Activated B cell treated with CpG ODN at 0.5 μM for 24 hours (primary cell): Measurements from ENCODE around the gene ARMS2. TPM values are rescaled to one million over a fixed set of nuclear protein-coding genes. Genes with fewer than 3 reads are reported as not detected.

Experiments
- ATAC-seq: fragments of 200-7000 bp; cut with Tn5 transposase; one replicate; pipeline ENCODE4 v1.10.0; 2021; ENCODE audit warnings: low read depth, mild to moderate bottlenecking, moderate library complexity
- CTCF ChIA-PET: fragments of 350-600 bp; sonication (Branson Sonifier 250); formaldehyde crosslinking; loops from one replicate; lab custom pipeline; 2021; ENCODE audit warnings: antibody characterized with exemption; lab: Charles Lee
- POLR2A ChIA-PET: fragments of 350-600 bp; sonication (Branson Sonifier 250); formaldehyde crosslinking; loops from one replicate; lab custom pipeline; 2021; ENCODE audit warnings: antibody characterized with exemption; lab: Charles Lee
- DNase-seq: peaks from one replicate; pipeline ENCODE4 v3.0.0; 2022
- H3K27ac Mint-ChIP-seq: one replicate; pipeline ENCODE4 v1.8.0; 2020; ENCODE audit warnings: mixed read lengths
- H3K27me3 Mint-ChIP-seq: one replicate; pipeline ENCODE4 v1.8.0; 2021; ENCODE audit warnings: mixed read lengths
- H3K36me3 Mint-ChIP-seq: one replicate; pipeline ENCODE4 v1.8.0; 2021; ENCODE audit warnings: low read depth, mixed read lengths
- H3K4me1 Mint-ChIP-seq: one replicate; pipeline ENCODE4 v1.8.0; 2021; ENCODE audit warnings: mixed read lengths
- H3K4me3 Mint-ChIP-seq: one replicate; pipeline ENCODE4 v1.8.0; 2020; ENCODE audit warnings: mild to moderate bottlenecking, mixed read lengths
- H3K9me3 Mint-ChIP-seq: one replicate; pipeline ENCODE4 v1.8.0; 2020; ENCODE audit warnings: mixed read lengths
- intact Hi-C: fragments of 100-400 bp; cut with micrococcal nuclease; formaldehyde crosslinking; loops from one replicate; pipeline ENCODE4 v1.15.1; 2024
- total RNA-seq: library from RNA; stranded (reverse); gene quantifications from 2 replicates; pipeline ENCODE4 v1.2.3, GENCODE V29; 2022
- TF ChIP-seq, protein P1 (sequence below): fragments of 200-600 bp; IDR thresholded peaks from one replicate; pipeline ENCODE4 v1.8.0; 2022; ENCODE audit warnings: antibody characterized with exemption, mild to moderate bottlenecking

ARMS2 gene
- total RNA-seq, 1 donor from 2014 or later = not detected

DNA sequence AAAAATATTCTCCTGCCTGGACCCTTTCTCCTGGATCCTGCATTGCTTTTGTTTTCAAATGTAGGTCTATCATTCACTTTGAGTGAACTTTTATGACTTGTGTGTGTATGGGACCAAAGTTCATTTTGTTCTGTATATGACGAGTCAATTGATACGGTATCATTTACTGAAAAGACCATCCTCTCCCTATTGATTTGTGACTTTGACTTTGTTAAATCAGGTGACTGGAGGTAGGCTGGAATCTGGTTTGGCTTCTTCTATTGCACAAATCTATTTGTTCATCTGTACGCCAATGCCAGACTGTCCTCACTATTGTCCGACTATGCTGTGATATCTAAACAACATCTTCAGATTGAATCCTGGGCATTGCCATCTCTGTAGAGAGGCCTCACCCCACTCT is 5.3 kb upstream of the ARMS2 start:
- intact Hi-C loops = no loop called here
- H3K9me3 Mint-ChIP-seq = no peaks in the 10 kb centered on the region
- no peaks in the 10 kb centered on the region for H3K4me1 Mint-ChIP-seq
- ChIA-PET CTCF (interaction anchor here (2.1 kb wide), 1 partner anchor 14 kb away, joined by 4 read pairs; no protein-coding TSS in a partner anchor), POLR2A (no interaction called here)
- DNase-seq = no peak
- TF ChIP-seq, protein P1, sequence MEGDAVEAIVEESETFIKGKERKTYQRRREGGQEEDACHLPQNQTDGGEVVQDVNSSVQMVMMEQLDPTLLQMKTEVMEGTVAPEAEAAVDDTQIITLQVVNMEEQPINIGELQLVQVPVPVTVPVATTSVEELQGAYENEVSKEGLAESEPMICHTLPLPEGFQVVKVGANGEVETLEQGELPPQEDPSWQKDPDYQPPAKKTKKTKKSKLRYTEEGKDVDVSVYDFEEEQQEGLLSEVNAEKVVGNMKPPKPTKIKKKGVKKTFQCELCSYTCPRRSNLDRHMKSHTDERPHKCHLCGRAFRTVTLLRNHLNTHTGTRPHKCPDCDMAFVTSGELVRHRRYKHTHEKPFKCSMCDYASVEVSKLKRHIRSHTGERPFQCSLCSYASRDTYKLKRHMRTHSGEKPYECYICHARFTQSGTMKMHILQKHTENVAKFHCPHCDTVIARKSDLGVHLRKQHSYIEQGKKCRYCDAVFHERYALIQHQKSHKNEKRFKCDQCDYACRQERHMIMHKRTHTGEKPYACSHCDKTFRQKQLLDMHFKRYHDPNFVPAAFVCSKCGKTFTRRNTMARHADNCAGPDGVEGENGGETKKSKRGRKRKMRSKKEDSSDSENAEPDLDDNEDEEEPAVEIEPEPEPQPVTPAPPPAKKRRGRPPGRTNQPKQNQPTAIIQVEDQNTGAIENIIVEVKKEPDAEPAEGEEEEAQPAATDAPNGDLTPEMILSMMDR = no peak
- H3K4me3 Mint-ChIP-seq = no peak overlapping the region
- H3K27me3 Mint-ChIP-seq = peaks cover 28% of the 10 kb centered on the region
- no peak for ATAC-seq
- no peaks in the 10 kb centered on the region for H3K36me3 Mint-ChIP-seq
- no peak overlapping the region for H3K27ac Mint-ChIP-seq

DNA sequence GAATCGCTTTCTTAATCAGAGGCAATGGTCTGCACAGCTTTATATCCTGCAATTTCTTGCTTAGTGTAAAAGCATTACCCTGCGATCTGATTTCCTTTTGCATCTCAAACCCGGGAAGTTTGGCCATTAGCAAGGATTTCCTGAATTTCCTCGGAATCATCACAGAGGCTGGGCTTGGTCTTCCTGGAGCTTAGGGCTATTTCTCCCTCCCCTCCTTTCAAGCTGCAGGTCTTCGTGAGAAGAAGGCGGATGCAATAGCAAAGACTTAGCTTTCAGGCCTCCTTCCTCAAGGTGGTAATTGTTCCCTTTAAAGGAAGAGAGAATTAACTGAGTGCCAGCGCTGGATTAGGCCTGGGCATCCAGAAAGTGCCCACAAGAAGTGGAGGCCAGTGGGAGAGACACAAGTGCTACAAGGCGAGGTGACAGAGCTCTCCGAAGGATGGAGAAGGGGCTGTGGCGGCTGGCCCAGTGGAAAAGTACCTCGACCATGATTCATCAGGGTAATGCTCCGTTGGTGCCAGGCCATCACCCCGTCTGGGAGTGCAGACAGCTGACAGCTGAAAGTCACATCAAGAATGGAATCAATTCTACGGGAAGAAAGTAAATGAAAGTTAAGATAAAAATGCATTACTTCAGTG is 4.0 kb upstream of the ARMS2 start:
- H3K36me3 Mint-ChIP-seq = no peaks in the 10 kb centered on the region
- peaks cover 28% of the 10 kb centered on the region for H3K27me3 Mint-ChIP-seq
- CTCF ChIA-PET = interaction anchor here (2.1 kb wide), 1 partner anchor 15 kb away, joined by 4 read pairs; no protein-coding TSS in a partner anchor
- POLR2A ChIA-PET = no interaction called here
- H3K4me3 Mint-ChIP-seq = no peak overlapping the region
- intact Hi-C loops = no loop called here
- H3K9me3 Mint-ChIP-seq = no peaks in the 10 kb centered on the region
- DNase-seq (no peak), ATAC-seq (no peak)
- TF ChIP-seq, protein P1 = no peak
- no peaks in the 10 kb centered on the region for H3K4me1 Mint-ChIP-seq
- H3K27ac Mint-ChIP-seq = no peak overlapping the region

DNA sequence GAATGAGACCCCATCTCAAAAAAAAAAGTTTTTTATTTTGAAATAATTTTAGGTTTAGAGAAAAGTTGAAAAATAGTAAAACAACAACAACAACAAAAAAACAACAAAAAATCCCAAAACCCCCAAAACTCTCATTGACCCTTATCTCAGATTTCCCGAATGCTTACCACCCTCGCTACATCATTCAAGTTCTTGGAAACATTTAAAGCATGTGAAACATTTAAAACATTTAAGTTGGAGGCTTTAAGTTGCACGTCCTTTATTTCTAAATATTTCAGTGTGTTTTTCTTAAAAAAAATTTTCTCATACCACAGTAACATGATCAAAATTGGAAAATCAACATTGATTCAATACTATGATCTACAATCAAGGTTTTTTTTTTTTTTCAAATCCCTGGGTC is 382 bp upstream of the ARMS2 start:
- Mint-ChIP-seq H3K27me3 (peaks cover 42% of the 10 kb centered on the region), H3K4me1 (no peaks in the 10 kb centered on the region), H3K27ac (no peak overlapping the region), H3K4me3 (no peak overlapping the region), H3K9me3 (no peaks in the 10 kb centered on the region), H3K36me3 (no peaks in the 10 kb centered on the region)
- intact Hi-C loops = no loop called here
- DNase-seq = no peak
- CTCF ChIA-PET = no interaction called here
- TF ChIP-seq, protein P1 = no peak
- ATAC-seq = no peak
- POLR2A ChIA-PET = no interaction called here

DNA sequence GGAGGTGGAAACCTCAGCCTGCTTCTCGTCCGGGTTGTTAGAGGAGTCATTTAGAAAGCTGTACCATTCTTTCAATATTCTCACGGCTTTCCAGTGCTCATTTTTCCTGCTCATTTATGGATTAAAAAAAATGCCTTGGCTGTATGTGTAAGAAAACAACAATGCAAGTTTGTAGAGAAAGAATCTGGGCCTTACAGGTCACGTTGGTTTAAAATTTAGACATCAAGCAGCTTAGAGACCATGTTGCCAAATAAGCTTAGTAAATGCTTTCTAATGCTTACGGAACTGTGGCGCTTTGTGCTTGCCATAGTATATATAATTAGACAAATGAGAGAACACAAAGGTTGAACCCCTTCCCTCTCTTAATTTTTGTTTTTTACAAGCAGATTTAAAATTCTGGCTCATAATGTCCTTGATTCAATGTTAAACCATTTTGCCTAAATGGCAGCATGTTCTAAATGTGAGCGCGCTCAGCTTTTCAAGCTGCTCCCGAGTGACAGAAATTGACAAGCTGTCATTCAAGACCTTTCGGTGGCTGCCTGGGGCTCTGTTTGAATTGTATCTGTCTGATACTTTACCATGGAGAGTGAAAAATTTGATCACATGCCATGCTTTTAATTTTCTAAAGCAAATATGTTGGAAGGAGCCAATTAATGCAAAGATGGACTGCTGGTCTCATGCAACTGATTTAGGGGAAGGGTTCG is 1.1 kb downstream of the ARMS2 start:
- Mint-ChIP-seq H3K9me3 (no peaks in the 10 kb centered on the region), H3K36me3 (no peaks in the 10 kb centered on the region), H3K27me3 (peaks cover 48% of the 10 kb centered on the region), H3K4me3 (no peak overlapping the region), H3K27ac (no peak overlapping the region), H3K4me1 (peaks cover 2% of the 10 kb centered on the region)
- ChIA-PET POLR2A (no interaction called here), CTCF (interaction anchor here (0.8 kb wide), 1 partner anchor 157 kb away, joined by 3 read pairs; no protein-coding TSS in a partner anchor)
- intact Hi-C loops = no loop called here
- TF ChIP-seq, protein P1 = no peak
- DNase-seq (no peak), ATAC-seq (no peak)

DNA sequence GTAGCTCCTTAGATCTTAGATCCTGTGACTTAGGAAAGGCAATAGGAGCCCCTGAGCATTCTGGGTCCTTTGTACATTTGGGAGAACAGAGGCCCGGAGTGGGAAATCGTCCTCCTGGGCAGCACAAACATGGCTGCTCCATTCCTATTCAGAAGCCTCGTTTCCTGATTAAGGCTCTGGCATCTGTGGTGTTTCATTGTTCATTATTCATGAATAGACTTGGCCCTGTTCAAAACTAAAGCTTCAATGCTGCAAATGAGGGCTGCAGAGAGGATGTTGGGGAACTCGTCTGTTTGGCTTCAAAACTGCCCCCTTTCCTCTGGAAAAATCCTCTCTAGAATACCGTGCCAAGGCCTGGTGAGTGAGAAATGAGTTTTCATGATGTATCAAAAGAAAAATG is 3.5 kb downstream of the ARMS2 start:
- H3K4me1 Mint-ChIP-seq = peaks cover 12% of the 10 kb centered on the region
- H3K36me3 Mint-ChIP-seq = no peaks in the 10 kb centered on the region
- TF ChIP-seq, protein P1 = no peak
- H3K9me3 Mint-ChIP-seq = no peaks in the 10 kb centered on the region
- ChIA-PET CTCF (no interaction called here), POLR2A (no interaction called here)
- no peak overlapping the region for H3K4me3 Mint-ChIP-seq
- DNase-seq (no peak), ATAC-seq (no peak)
- H3K27me3 Mint-ChIP-seq = peaks cover 50% of the 10 kb centered on the region
- intact Hi-C loops = no loop called here
- no peak overlapping the region for H3K27ac Mint-ChIP-seq
